Effector CD8-positive, alpha-beta T cell (primary cell): ENCODE measurements around the gene RCN2.

ENCODE experiments used
- DNase-seq: peaks from one replicate; lab custom pipeline; 2025; lab: John Stamatoyannopoulos, UW

Gene RCN2

DNA sequence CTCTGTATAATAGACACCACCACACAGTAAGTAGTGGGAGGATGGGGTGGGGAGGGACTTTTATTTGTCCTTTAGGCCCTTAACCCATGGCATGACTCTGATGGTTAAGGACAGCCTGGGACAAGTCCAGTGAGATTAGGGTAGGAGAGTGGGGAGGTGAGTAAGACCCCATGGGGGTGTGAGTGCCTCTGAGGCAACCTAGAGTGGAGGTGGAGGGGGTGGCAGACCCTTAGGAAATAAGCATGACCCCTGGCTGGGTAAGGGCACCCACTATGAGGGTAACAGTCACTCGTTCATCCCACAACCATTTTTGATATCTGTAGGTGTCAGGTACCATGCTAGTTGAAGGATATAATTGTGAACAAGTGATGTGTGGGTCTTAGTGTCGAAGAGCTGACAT, 42.4 kb downstream of the RCN2 start:
- no peak for DNase-seq

DNA sequence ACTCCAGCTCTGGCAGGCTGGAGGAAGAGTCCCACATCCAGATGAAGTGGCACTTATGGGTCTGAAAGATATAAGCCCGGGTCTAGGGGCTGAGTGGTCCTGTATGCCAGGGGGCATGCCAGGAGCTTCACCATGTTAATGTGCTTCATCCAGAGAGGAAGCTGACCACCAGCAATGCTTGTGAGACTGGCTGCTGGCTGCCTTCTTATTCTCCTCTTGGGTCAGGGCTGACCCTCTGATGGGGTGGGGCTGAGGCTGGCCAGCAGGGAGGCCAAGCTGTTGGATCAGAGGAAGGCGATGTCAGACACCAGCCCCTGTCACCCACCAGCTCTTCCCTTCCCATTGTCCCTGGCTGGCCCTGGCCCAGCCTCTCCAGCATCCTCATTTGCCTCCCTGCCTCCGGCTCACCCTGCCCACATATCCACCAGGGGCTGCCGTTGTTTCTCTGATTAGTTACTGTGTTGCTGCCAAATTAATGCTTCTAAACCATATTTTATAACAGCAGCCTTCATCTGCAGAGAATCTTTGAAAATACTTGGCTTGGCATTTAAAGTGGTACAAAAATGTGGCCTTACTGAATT, 43.0 kb downstream of the RCN2 start:
- DNase-seq, result no peak

GRCh38 chr15:76976141-76976540, 44.6 kb downstream of the RCN2 start:
- no peak for DNase-seq

DNA sequence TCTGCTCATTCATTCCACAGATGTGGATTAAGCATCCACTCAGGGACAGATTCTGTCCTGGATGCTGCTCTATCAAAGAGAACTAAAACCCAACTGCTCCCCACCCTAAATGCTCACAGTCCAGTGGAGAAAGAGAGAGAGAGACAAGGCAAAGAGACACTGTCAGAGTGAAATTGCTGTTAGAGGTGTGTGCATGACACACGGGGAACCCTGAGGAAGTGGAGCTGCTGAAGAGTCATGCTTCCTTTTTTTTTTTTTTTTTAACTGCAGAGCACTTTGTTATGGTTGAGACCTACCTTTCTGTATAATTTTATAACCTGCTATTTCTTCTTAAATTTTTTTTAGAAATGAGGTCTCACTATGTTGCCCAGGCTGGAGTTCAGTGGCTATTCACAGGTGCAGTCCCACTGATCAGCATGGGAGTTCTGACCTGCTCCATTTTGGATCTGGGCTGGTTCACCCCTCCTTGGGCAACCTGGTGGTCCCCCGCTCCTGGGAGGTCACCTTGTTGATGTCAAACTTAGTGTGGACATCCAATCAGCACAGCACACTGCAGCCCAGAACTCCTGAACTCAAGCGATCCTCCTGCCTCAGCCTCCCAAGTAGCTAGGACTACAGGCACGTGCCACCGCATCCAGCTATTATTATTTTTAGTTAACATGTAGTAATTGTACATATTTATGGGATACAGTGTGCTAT, 45.2 kb downstream of the RCN2 start:
- DNase-seq, result no peak

DNA sequence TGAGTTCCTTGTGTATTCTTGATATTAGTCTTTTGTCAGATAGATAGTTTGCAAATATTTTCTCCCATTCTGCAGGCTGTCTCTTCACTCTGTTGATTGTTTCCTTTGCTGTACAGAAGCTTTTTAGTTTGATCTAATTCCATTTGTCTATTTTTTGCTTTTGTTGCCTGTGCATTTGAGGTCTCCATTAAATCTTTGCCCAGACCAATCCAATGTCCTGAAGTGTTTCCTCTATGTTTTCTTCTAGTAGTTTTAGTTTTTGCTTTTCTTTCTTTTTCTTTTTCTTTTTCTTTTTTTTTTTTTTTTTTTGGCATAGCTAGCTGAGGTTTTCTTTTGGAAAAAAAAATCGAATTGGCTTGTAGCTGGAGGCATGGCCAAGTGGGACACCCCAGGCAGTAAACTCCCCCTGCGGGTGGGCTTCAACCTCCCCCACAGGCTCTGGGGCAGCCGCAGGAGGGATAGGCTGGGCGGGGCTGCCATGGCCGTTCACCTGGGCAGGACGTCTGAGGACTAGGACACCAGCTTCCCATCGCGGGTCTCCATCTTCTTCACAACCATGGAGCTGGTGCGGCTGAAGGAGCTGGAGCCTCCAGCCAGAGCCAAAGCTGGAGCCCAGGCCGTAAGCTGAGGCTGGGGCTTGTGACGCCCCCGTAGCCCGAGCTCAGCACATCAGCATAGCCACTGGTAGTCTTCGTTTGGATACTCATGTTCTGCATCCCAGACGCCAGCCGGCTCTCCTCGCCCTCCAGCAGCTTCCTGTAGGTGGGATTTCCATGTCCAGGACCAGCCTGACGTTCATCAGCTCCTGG, 47.2 kb downstream of the RCN2 start:
- DNase-seq, result no peak

DNA sequence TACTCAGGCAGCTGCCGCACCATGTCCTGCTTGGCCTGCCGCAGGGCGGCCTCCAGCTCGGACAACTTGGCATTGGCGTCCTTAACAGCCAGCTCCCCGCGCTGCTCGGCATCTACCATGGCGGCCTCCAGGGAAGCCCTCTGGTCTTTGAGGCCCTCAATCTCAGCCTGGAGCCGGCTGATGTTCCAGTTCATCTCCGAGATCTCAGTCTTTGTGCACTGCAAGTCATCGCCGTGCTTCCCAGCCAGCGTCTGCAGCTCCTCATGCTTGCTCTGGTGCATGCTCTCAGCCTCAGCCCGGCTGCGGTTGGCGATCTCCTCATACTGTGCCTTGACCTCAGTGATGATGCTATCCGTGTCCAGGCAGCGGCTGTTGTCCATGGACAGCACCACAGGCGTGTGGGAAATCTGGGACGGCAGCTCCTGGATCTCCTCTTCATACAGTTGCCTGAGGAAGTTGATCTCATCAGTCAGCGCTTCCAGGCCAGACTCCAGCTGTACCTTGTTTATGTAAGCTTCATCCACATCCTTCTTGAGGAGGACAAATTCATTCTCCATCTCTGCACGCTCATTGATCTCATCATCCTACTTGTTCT, 47.9 kb downstream of the RCN2 start:
- DNase-seq, result no peak

- no peak for DNase-seq
These were observed 48.5 kb downstream of the RCN2 start for GRCh38 chr15:76979996-76980520.

- no peak for DNase-seq
These were observed 50.8 kb downstream of the RCN2 start for GRCh38 chr15:76982356-76982755.

DNA sequence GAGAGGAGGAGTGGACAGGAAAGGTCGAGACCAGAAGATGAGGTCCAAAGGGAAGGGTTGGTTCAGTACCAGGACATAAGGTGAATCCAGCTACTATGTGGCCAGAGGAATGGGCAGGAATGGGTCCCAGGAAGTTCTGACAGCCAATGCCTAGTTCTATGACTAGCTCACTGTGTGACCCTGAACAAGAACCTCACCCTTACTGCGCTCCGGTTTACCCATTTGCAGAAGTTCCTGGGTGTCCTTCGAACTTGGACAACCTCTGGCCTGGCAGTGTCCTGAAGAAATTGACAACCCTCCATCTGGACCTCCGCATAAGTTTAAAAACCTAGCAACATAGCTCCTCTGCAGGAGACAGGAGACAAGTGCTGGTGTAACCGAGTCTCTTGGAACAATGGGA, 51.2 kb downstream of the RCN2 start:
- no peak for DNase-seq

DNA sequence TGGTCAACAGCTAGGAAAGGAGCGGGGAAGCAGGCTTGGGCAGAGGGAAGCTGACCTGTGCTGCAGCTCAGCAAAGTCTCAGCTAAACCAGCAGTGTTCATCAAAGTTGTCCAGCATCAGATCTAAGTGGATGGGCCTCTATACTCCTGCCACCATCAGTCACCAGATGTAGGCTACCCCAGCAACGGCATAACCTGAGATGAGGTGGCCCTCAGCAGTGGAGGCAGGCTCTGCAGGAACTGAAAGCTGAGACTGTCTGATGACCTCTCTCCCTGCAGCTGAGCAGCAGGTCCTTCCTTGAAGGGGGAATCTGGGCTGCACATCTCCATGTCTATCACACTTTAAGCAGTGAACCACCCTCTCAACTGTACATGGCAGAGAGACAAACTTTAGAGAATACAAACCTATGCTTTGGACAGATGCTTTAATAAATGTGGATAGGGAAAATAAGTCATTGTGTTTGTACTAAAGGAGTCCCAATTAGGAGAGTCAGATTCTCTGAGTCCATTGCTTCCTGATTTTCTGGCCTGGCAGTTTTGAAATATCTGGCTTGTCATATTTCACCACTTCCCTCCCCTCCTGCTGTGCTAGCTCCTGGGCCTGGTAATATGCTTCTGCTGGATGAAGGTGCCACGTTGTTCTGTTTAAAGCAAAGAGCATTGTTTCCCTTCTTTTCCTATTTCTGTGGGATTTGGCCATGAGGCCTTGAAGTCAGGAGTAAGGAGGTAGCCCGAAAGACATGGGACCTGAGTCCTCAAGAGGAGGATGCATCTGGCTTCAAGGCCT, 52.2 kb downstream of the RCN2 start:
- DNase-seq, result no peak

GRCh38 chr15:76986743-76987142, 55.2 kb downstream of the RCN2 start:
- no peak for DNase-seq

GRCh38 chr15:76987276-76987675, 55.7 kb downstream of the RCN2 start:
- no peak for DNase-seq

DNA sequence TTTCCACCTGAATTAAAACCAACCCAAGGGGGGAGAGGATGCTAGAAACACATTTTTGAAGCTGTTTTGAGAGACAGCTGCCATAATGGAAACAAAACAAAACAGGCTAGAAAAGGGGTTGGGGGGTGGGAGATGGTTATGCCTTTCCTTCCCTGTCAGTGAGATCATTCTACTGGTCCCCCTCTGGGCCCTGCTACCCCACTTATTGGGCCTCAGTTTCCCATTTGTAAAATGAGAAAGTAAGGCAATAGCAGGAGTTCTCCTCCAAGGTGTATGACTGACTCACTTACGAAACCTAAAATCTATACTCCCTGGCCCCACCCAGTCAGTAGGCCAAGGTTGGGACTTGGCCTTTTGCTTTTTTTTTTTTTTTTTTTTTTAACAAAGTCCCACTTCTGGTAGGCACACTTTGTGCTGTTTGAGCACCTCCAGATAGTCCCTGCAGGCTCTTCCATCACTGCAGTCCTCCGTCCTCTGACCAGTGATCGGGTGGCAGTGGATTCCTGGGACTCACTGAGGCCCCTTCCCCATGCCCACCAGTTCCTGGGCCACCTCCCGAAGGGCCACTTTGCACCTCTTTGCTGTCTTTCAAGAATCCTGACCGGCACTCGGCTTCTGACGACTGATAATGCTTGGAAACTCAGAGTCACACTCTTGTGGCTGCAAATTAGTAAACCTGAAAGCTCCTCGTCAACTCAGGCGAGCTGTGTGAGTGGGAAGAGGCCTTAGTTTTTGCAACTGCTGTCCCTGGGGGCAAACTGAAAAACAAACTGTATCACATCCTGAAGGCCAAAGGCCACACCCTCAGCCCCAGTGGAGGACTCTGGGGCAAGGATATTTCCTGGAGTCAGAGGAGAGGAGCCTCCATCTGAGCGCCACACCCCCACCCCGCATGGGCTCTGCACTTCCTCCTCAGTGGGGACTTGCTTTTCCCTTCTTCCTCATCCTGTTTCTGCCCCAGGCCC, 56.6 kb downstream of the RCN2 start:
- no peak for DNase-seq

GRCh38 chr15:76988867-76989780, 57.6 kb downstream of the RCN2 start:
- no peak for DNase-seq

DNA sequence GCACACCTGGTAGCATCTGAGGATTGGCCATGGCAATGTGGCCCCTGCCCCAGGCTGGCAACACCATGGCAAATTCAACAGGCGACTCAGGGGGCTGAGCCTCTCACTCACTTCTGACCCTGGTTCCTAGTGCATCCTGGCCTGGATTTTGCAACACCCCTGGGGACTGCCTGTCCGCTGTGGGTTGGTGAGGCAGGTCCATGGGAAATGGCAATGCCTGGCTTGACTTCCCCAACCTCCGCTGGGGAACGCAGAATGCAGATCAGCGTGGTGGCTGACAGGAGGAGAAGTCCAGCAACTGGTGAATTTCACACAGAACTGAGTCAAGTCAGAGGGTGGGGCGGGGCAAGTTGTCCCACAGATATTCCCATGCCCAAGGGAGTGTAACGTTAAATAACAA, 59.5 kb downstream of the RCN2 start:
- DNase-seq, result no peak

GRCh38 chr15:76991741-76992645, 60.4 kb downstream of the RCN2 start:
- DNase-seq, result no peak

- DNase-seq, result no peak
These were observed 61.7 kb downstream of the RCN2 start for GRCh38 chr15:76993114-76993725.

DNA sequence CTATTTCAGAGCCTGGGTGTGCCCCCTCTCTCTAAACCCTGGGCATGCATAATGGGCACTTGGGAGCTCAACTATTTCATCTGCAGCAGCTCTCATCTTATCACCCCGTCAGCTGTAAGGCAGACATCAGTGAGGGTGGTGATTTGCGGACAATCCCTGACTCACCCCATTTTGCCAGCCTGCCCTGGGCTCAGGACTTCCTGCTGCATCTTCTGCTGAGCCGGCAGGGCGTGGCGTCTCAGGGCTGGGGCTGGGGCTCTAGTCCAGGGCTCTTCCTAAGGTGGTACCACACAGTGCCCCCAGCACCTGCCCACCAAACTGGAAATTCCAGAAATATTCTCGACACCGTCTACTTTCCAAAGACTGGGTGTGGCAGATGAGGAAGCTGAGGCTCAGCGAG, 62.5 kb downstream of the RCN2 start:
- no peak for DNase-seq
